ENCODE measurements around the gene CDHR4. TPM values are rescaled to one million over a fixed set of nuclear protein-coding genes. Genes with fewer than 3 reads are reported as not detected.
"Not testable (repeated sequence)": the region's sequence is repeated elsewhere in the genome, so short reads cannot be mapped to it uniquely, and the experiment has no call there.

CDHR4 gene, protein sequence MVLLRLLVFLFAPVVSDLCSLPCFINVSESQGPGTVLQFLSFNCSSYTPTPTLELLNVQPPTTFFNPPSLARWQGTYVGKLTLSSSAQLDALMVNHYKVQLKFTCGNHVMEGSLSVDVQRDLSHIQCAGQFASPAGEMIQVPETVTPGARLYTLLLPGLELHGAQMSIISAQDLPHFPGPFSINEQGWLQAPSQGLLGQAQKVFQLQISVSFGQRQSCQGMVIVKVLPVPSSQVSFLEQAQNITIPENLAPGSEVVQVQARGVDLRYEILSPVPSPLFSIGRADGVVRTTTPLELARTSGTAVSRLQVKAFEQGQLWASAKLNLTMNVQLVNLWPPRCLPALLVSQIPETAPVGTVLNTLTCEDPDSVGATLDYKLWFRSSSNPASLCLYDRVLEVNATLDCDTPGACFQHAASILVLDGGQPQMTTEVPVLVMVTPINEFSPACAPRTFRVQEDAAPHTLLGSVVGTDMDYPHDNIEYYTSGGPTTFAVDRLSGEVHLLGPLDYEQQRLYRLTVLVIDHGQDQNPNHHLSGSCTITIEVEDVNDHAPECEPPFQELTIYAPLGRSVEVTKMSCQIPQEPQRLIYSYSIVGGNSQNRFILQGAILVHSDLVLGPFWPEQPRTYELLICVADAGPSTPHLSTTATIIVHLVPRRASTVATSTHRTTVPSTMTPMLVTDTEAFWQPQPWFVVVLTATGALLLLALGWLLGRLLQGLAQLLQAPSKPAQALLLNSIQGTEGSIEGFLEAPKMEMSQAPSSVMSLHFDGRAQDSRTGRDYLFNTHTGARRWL
- total RNA-seq, result 0.62 TPM

DNA sequence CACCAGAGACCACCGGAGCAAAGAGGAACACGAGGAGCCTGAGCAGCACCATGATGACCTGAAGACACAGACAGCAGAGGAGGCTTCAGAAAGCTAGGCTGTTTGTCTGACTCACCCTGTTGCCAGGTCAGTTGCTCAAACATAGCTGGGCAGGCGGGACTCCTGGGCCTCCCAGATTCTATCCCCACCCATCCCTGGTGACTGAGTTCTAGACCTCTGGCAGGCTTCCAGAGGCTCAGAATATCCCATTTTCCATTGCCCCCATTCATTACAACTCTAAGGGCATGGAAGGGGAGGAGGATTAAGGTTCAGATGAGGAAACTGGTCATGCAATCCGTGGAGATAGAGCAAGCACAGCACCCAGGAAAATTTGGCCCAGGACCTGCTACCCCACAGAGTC lies at the start of gene CDHR4:
CDHR4 (minus strand) TSS at position 113 of the 400 bp plus-strand sequence; CDS start at position 52, 61 bp downstream.
- DNase-seq (ENCODE audit: low spot score), result no peak

DNA sequence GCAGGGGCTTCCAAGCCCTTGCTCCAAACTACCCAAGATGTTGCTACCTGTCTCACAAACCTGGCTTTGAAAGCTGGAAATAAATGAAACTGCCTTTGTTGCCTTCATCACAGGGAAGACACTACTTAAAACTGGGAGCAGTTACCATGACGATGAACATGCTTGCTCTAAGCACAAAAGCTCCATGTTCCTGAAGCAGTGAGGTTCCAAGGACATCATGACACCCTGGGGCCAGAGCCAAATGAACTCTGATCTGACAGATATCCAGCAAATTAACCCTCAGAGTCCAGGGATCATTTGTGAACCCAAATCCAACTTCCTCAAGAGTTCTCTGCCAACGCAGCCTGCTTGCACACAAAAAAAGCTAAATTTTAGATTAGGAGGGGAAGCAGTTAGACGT lies 46.0 kb upstream of the CDHR4 start:
- no peak for DNase-seq (ENCODE audit: low spot score)

DNA sequence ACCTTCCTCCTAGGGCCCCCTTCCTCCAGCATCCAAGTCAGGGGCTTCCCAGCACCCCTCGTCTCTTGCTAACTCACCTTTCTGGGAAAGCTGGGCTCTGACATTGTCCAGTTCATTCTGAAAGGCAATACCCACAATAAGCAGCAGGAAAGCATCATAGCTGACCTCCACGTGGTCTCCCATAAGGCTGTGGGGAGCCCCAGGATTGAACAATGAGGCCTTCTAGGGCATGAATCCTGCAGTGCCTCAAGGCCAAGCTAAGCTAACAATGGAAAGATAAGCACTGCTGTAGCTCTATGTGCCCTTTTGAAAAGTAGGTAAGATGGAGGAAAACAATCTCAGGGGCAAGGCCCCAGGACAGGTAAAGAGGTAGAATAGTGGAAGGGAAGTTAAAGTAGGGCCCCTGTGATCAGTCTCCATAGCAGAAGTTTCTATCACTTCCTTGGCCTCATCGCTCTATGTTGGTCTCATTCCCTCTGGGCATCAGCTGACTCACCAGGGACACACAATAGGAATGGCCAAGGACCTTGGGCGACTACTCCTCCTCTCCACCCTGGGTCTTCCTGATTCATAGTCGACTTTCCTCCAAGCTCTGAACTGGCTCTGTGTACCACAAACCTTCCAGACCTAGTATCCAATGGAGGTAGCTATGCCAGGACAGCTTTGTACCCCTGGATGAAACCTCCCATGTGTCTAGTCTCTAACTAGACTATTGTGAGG lies 45.0 kb upstream of the CDHR4 start:
- DNase-seq (ENCODE audit: low spot score), result no peak

DNA sequence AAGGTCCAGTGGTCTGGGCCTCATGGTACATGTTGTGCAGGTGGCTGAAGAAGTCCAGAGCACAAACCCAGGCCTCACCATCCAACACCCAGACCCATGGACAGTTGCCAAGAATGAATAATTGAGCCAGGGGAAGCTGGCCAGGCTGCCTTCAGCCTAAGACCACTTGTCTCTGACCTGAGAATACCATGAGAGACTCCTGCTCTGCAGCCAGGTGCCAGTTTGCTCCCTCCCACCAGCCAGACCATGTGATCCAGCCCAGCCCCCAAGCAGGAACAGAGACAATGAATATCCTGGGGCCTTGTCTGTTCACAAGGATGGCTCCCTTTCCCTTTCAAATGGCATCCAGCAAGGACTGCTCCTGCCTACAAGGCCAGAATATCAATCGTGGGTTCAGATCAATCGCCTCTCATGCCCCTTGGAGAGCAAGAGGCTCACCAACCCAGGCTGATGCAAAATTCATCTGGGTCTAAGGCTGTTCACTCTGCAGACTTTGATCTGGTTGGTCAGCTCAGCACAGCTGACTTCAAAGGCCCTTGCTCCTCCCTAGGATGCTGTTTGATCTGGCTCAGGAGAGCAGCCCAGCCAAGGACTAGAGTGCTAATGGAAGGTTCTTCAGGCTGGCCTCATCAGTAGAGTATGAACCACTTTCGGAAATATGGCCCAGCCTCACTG lies 43.3 kb upstream of the CDHR4 start:
- no peak for DNase-seq (ENCODE audit: low spot score)

DNA sequence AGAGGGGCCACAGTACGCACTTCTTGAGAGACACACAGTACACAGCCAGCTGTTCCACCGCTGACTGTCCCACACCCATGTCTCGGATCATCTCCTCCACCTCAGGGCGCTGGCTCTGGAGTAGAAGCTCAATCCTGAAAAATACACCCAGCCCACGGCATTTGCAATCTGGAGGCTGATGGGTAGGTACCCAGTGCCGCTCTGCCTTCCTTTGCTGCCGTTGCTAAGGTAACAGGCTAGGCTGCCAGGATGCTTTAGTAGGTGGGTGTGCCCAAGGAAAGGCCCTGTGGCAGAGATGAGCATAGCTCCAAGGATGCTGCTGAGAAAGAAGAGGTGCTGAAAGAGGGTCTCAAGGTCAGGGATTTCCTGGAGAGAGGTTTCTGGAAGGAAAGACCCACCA lies 42.1 kb upstream of the CDHR4 start:
- DNase-seq (ENCODE audit: low spot score), result no peak

DNA sequence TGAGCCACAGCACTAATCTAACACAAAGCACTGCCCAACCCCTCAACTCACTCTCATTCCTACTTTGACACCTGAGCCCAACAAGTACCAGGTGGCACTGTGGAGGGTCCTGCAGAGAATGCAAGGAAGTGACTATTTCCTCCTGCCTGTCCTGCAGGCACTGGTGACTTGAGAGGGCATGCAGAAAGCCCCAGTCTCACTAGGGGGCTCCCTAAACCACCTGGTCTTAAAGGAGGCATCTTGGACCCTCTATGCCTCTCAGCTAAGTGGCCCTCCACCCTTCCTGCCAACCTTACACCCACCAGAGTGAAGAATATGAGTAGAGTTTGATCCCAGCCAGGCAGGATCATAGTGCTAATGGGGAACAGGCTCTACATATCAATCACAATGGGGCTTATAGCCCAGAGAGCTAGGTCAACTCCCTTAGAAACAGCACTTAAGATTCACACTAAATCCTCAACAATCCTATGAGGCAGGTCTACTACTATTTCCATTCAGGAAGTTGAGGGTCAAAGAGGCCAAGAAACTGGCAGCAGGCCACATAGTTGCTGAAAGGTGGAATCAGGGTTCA lies 41.5 kb upstream of the CDHR4 start:
- DNase-seq (ENCODE audit: low spot score), result no peak

DNA sequence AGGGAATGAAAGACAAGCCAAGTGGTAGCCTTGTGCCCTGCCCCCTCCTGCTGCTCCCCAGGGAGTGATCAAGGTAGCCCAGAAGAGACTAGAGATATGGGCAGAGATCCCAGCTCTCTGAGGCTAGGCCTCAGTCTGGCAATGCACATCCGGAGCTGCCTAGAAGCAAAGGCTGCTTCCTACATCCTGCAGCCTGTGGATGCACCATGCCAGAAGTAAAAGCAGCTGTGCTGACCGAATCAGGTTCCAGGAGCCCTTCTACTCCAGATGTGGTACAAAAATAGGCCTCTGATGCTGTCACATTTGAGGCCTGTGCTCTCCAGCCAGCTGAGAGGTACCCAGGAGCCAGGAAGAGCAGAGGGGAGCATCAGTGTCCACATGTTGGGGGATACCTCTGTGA lies 40.7 kb upstream of the CDHR4 start:
- DNase-seq (ENCODE audit: low spot score), result no peak

DNA sequence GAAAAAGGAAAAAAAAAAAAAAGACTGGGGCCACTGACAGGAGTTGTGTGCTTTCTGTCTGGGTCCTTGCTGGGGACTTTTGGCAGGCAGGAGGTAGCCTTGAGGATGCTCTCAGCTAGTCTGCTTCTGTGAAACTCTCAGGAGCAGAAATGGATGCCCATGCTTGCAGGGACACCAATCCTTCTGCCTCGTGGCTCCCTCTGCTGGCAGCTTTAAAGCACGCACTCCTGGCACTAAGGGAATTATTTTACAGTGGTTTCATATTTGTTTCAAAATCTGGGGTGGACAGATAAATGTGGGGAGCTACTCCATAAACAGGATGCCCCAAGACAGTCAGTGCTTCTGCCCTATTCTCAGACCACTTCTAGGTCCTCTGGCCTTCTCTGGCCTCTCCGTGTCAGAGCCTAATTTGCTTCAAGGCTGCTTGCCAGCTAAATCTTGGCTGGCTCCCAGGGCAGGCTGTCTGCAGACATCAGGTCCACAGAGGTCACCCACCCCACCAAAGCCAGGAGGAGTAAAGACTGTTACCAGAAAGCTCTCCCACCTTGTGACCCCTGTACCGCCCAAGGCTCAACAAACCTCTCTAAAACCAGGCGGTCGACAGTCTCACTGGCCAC lies 39.6 kb upstream of the CDHR4 start:
- peak; percentile 87 for DNase-seq (ENCODE audit: low spot score)

DNA sequence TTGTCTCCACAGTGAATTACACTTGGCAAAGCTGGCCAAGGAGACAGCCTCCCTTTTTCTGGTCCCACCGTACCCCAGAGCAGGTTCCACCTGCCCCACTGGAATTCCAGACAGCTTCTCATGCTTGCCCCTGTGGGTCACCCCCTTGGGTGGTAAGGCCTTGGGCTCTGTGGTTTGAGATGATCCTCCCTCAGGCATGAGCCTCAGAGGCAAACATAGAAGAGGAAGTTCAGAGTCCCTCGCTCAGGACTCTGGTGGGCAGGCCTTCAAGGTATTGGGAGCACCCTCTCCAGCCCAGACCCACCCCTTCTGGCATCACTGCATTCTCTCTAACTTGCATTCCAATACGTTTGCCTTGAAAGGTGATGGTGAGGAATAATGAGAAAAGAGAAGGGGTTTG lies 31.7 kb upstream of the CDHR4 start:
- no peak for DNase-seq (ENCODE audit: low spot score)

DNA sequence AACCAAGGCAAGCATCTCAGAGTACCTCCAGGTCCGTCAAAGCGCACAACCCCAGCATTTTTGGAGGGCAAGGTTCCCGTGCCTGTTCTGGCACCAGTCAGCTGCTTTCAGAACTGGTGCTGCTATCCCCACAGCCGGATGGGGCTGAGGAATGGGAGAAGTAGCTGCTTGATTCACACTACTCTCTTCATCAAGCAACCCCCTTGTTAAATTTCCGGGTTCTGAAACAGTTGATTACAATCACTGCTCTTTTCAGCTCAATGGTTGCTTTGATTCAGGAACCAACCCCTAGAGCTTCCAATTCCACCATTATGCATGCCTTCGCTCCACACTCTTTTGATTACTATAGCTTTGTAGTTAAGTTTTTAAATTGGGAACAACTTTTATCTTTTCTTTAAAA lies 26.3 kb upstream of the CDHR4 start:
- DNase-seq (ENCODE audit: low spot score), result no peak

DNA sequence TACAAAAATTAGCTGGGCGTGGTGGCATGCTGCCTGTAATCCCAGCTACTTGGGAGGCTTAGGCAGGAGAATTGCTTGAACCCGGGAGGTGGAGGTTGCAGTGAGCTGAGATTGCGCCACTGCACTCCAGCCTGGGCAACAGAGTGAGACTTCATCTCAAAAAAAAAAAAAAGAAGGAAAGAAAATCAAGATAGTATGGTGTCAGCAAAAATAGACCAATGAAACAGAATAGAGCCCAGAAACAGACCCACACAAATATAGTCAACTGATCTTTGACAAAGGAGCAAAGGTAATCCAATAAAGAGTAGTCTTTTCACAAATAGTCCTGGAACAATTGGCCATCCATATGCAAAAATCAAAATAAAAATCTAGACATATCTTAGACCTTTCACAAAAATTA lies 23.5 kb upstream of the CDHR4 start:
- not testable (repeated sequence) for DNase-seq (ENCODE audit: low spot score)

DNA sequence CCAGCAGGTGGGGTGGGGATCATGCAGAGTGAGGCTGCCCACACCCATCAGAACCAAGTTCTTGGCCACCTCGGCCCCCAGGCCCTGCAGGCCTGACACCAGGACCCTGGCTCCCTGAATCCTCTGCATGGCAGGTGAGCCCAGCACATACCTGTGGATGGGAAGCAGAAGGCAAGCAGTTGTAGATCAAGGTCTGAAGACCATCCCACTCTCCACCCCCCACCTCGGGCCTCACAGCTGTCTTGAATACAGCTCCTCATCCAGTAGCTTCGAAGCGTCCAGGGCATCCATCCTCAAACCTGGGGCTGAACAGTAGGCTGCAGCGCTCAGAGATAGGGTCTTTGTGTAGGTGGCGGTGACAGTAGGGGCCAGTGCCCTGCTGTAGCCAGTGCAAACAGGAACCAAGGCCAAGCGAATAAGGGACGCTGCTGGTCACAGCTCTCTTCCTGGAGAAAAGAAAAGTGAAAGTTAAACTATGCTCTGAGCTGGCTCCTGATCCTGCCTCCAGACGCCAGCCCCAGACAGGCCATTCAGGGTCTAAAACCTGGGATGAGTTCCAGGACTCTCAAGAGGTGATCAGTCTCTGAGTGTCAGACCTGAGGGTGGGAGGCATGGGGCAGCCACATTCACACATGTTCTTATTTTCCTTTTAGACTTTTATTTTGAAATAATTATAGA lies 14.0 kb upstream of the CDHR4 start, which contains the start of gene UBA7:
UBA7 (minus strand) TSS at position 457 of the 678 bp plus-strand sequence; CDS start at position 291, 166 bp downstream.
- peak; percentile 65 for DNase-seq (ENCODE audit: low spot score)

DNA sequence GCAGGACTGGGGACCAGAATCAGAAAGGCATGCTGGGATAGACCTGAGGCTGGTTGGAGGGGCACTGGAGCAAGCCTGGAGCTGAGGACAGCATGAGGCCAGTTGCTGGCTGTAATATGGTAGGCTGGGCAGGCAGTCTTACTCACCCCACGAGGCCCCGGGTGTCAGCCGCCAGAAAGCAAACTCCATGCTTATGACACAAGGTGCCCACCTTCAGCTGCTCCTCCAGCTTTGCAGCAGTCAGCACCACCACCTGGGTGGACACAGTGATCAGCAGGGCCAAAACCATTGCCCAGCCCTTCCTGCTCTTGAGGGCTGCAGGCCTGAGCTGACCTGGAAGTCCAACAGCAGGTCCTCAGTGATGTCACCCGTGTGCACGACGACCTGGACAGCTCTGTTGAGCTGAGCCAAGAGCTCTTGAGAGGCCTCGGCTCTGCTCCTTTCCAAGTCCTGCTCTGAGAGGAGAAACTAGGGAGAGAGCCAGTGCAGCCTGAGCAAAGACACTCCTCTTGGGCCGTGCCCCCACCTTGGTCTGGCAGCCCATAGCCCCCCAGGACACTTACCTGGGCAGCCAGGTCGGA lies 13.3 kb upstream of the CDHR4 start:
- no peak for DNase-seq (ENCODE audit: low spot score)

DNA sequence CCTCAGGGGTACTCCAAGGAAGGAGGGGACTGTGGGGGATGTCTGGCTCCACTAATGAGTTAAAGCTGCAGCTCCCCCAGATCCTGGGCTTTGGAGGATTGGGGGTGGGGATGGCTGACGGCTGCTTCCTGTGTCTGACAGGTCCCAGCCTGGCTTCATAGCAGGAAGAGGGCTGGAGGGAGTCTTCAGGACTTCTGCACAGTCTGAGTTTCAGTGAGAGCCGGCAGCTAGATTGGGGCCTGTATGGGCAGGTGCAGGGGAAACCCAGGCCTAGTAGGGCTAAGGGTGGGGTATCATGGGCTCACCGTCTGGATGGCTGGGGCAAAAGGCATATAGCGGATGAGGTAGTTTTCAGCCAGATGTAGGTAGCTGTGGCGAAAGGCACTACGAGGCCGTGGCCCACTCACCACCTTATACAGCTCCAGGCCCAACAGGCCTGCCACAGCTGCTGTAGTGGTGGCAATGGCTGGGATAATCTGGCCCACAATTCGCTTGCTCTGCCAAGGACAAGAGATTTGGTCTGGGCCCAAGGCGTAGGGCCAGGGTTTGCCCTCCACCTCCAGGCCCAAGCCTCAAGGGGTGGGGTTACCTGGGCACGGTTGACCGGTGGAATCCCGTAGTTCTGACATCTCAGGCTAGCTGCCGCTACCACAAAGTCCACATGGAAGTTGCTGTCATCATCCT lies 7.9 kb upstream of the CDHR4 start:
- DNase-seq (ENCODE audit: low spot score), result peak; percentile 65

DNA sequence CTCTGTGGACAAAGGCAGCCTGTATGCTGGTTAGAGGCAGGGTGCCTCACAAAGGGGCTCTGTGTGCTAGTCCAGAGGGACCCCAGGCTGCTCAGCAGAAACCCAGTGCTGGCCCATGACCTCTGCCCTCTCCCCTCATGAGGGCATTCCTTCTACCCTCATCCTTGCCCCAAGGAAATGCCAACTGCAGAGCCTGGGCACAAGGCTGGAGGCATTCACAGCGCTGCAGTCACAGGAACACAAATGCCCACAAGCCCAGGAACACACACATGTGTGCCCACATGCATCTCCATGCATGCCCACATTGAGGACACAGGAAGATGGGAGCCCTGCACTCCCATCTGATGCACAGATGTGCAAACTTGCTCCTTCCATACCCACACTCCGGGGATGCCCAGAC lies 7.2 kb upstream of the CDHR4 start:
- DNase-seq (ENCODE audit: low spot score), result no peak

DNA sequence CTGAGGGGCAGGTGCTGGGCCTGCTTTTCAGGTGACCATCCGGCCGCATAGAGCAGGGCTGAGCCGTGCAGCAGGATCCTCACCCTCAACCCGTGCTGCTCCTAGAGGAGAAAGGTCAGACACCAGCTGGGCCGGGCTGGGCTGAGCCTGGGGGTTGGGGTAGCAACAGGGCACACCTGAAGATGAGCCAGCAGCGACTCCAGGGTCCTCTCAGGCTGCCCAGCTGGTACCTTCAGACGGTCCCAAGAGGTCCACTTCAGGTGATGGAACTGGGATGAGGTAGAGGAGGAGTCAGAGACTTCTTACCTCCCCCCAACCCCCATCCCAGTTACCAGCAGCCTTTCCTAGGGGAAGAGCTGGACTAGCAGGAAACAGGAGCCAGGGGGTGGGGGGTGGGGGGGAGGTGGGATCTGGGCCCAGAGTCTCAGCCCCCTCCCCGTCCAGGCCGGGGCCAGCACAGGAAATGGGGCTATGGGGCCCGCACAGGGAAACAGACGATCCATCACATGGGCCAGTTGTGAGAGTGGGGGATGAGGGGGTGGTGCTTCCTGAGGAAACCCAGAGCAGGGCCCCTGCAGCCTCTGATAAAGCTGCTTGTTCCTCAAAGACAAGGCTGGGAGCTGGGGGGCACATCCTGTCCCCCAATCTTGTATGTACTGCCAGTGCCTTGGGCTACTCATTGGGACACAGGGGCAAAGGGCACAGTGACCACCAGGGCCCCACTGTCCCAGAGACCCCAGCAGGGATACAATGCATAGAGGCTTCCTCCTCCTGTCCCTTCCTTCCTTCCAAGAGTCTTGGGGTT lies 6.4 kb upstream of the CDHR4 start:
- no peak for DNase-seq (ENCODE audit: low spot score)

DNA sequence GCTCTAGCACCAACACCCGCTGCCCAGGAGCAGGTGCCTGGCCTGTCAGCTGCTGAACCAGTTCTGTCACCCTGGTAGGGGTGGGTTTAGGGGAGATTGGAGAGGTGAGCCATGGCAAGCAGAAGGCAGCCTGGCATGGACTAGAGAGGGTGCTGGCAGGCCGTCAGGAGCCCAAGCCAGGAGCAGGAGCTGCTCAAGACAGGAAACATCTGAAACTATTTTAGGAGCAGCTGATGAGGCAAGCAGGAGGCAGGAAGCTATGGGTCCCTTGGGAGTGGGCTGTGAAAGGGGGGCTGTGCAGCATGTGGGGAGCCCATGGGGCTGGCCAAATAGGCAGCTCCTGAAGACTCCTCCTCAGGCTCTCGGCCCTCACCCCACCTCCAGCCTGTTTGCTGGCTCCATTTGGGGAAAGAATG lies 5.7 kb upstream of the CDHR4 start:
- peak; percentile 75 for DNase-seq (ENCODE audit: low spot score)

Measured in ureter (tissue), 1 donor.